Left ventricle myocardium inferior (tissue), 1 donor: ENCODE results near the gene GUCY1A2. TPM values are rescaled to one million over a fixed set of nuclear protein-coding genes. Genes with fewer than 3 reads are reported as not detected.
A peak's percentile ranks its signal among the peaks of the same experiment; 100 is the strongest.

Experiments
- DNase-seq: peaks from one replicate; pipeline ENCODE4 v3.0.0-alpha.2; 2020
- H3K27ac ChIP-seq: fragments of 200-600 bp; replicated peaks from 2 replicates; pipeline ENCODE4 v1.8.0; 2021
- H3K27me3 ChIP-seq: fragments of 200-600 bp; 2 replicates; pipeline ENCODE4 v1.8.0; 2021; ENCODE audit warnings: low read depth
- H3K36me3 ChIP-seq: fragments of 200-600 bp; 2 replicates; pipeline ENCODE4 v1.8.0; 2021
- H3K4me1 ChIP-seq: fragments of 200-600 bp; 2 replicates; pipeline ENCODE4 v1.8.0; 2021
- H3K4me3 ChIP-seq: fragments of 200-600 bp; 2 replicates; pipeline ENCODE4 v1.8.0; 2021; ENCODE audit warnings: mild to moderate bottlenecking, moderate library complexity
- H3K9me3 ChIP-seq: fragments of 200-600 bp; replicated peaks from 2 replicates; pipeline ENCODE4 v1.8.0; 2021
- intact Hi-C: fragments of 100-400 bp; cut with micrococcal nuclease; formaldehyde crosslinking; loops from one replicate; pipeline ENCODE4 v1.11.0; 2022
- total RNA-seq: library from RNA; stranded (reverse); fragmentation: NEBNext Ultra II Directional; extraction: Animal tissue kit (Norgen Biotek cat#: 25700); gene quantifications from one replicate; pipeline ENCODE4 v1.2.1, GENCODE V29; 2021
- TF ChIP-seq, protein P1 (sequence below): fragments of 200-600 bp; IDR thresholded peaks from 2 replicates; pipeline ENCODE4 v1.8.0; 2021; ENCODE audit warnings: antibody characterized with exemption, mild to moderate bottlenecking, borderline replicate concordance
- donor health status: DM: no; HTN: yes; CAD: no; lungs with severe emphysema.

The GUCY1A2 gene
- total RNA-seq, 1 donor from 2014 or later = 10.2 TPM

DNA sequence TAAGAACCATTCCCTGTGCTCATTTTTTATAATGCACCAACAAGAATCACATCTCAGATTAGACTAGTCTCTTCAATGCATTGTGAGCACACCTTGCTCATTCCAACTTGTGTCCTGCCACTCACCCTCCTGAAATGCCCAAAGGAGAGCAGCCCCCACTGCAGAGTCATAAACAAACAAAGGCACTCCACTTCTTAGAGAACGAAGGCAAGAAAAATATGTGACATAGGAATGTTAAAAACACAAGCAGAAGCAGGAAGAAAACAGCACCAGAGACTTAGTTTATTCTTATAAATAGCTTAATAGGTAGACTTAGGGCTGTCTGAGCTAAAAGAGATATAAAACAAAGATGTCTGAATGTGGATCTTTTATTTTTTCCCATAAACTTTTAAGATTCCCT is 57.2 kb downstream of the GUCY1A2 start:
- DNase-seq = no peak
- intact Hi-C loops = no loop called here
- TF ChIP-seq, protein P1, sequence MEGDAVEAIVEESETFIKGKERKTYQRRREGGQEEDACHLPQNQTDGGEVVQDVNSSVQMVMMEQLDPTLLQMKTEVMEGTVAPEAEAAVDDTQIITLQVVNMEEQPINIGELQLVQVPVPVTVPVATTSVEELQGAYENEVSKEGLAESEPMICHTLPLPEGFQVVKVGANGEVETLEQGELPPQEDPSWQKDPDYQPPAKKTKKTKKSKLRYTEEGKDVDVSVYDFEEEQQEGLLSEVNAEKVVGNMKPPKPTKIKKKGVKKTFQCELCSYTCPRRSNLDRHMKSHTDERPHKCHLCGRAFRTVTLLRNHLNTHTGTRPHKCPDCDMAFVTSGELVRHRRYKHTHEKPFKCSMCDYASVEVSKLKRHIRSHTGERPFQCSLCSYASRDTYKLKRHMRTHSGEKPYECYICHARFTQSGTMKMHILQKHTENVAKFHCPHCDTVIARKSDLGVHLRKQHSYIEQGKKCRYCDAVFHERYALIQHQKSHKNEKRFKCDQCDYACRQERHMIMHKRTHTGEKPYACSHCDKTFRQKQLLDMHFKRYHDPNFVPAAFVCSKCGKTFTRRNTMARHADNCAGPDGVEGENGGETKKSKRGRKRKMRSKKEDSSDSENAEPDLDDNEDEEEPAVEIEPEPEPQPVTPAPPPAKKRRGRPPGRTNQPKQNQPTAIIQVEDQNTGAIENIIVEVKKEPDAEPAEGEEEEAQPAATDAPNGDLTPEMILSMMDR = no peak

DNA sequence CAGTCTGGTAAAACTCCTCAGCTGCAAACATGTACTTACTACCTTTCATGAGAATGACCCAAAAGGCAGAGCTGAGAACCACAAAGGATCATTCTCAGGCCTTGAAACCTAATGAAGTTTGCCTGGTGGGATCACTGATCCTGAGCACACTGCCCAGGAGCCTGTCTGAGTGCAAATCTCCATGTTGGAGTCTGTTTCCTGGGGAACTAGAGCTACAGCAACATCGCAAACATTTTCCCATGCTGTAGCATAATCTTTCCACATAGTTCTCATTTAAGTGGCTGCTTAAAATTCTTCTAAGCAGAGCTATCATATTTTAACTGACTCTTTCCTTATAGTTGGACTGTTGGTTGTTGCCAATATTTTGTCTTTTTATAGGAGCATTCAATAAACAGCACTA is 58.5 kb downstream of the GUCY1A2 start:
- H3K4me3 ChIP-seq = no peak overlapping the region
- no peak for DNase-seq
- no peaks in the 10 kb centered on the region for H3K27me3 ChIP-seq
- H3K27ac ChIP-seq = peak overlapping the region; percentile 6
- TF ChIP-seq, protein P1 = no peak
- peaks cover 46% of the 10 kb centered on the region for H3K4me1 ChIP-seq
- intact Hi-C loops = no loop called here
- H3K9me3 ChIP-seq = no peaks in the 10 kb centered on the region
- H3K36me3 ChIP-seq = no peaks in the 10 kb centered on the region

More for the DNA sequence above, 57.2 kb downstream of the GUCY1A2 start:
- Histone ChIP-seq H3K27ac (no peak overlapping the region), H3K27me3 (no peaks in the 10 kb centered on the region), H3K4me1 (peaks cover 46% of the 10 kb centered on the region), H3K9me3 (no peaks in the 10 kb centered on the region), H3K36me3 (no peaks in the 10 kb centered on the region), H3K4me3 (no peak overlapping the region)

DNA sequence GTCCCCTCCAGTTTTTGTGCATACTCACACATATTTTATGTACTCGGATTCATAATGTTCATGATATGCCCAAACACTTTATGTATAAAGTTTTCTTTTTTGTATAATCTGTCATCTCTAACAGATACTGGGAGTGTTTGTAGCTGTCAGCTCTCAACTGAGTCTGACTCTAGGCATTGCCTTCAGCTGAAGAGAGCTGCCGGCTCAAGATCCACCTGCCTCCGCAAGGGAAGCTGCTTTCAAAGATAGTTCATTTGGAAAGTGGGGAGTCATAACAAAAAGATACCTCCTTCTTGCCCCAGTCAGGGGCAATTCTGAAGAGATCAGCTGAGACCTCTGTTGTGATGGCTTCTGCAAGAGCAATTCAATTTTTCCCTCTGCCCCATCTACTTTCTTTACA is 58.9 kb downstream of the GUCY1A2 start:
- H3K36me3 ChIP-seq = no peaks in the 10 kb centered on the region
- no peak for DNase-seq
- H3K4me3 ChIP-seq = no peak overlapping the region
- H3K4me1 ChIP-seq = peaks cover 46% of the 10 kb centered on the region
- intact Hi-C loops = no loop called here
- peak overlapping the region; percentile 6 for H3K27ac ChIP-seq
- TF ChIP-seq, protein P1 = no peak
- H3K27me3 ChIP-seq = no peaks in the 10 kb centered on the region
- no peaks in the 10 kb centered on the region for H3K9me3 ChIP-seq

DNA sequence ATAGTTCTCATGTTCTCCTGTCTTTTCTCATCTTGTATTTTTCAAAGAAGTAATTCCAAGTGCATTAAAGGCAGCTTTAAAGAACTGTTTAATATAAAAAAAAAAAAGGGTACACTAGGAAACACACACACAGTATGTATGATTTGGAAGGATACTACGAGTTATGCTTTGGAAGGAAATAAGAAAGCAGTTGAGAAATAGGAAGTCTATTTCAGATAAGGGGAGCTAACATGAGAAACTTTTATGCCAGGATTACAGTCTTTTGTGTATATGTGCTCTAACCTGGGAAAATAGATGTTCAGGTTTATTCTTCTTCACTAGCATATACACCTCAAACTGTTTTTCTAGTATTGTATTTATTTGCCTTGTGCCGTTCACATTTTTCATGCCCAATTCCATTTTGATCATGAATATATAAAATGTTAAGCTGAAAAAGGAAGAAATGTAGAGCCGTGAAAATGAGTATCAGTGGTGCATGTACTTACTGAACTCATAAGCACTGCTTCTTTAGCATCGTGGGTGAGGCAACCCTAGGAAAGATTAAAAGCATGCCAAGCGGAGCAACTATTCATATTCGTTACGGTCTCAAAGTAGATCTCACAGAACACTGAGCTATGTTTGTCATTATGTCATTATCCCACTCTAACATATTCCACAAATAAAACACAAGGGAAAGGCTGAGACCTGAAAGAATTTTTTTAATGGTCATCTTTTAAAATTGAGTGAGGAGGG is 59.6 kb downstream of the GUCY1A2 start:
- H3K27ac ChIP-seq = peak overlapping the region; percentile 6
- H3K36me3 ChIP-seq = no peaks in the 10 kb centered on the region
- H3K4me1 ChIP-seq = peaks cover 46% of the 10 kb centered on the region
- TF ChIP-seq, protein P1 = no peak
- no peak overlapping the region for H3K4me3 ChIP-seq
- H3K27me3 ChIP-seq = no peaks in the 10 kb centered on the region
- no peak for DNase-seq
- no peaks in the 10 kb centered on the region for H3K9me3 ChIP-seq
- intact Hi-C loops = no loop called here

DNA sequence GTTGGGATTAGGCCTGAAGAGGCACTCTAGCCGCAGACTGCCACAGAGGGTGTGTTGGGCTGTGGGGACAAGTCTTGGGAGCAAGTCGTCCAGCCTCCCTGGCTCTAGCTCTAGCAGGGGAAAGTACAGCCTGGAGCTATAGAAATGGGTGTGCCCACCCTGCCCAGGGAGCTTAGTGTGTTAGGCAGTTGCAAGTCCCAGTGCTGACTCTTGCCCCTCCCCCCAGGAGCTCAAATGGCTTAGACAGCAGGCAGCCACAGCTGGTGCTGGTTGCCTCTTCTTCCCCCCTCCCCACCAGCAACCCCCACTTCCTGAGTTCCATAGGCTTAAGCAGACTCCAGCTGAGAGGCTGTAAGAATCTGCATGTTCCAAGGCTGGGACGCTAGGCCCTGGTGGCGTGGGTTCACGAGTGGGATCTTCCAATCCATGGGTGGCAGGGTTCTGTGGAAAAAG is 61.2 kb downstream of the GUCY1A2 start:
- TF ChIP-seq, protein P1 = no peak
- intact Hi-C loops = no loop called here
- no peak for DNase-seq
- Histone ChIP-seq H3K27ac (no peak overlapping the region), H3K27me3 (no peaks in the 10 kb centered on the region), H3K36me3 (no peaks in the 10 kb centered on the region), H3K4me1 (peaks cover 38% of the 10 kb centered on the region), H3K4me3 (no peak overlapping the region), H3K9me3 (no peaks in the 10 kb centered on the region)
